Transverse colon (tissue), 4 donors: ENCODE results near the gene STK38L.

Experiments used
- EP300 ChIP-seq: sonication (generic); formaldehyde crosslinking; IDR thresholded peaks from one replicate; pipeline ENCODE4 v1.6.1; 2017; ENCODE audit warnings: antibody characterized with exemption, low read depth
- POLR2AphosphoS5 ChIP-seq, 3 donors: sonication (generic); formaldehyde crosslinking; IDR thresholded peaks; one replicate each; pipeline ENCODE4 v1.6.1; 2016; ENCODE audit warnings: antibody characterized with exemption in 3 of 3
- TF ChIP-seq, protein P1 (sequence below), 5 experiments: fragments of 200-600 bp in 3 of 5; fragments of 450-650 bp in 2 of 5; sonication (generic) in 3 of 5; IDR thresholded peaks; 1 replicate in 2 of 5; 2 replicates in 3 of 5; pipeline ENCODE4 v1.5.1; 2016 to 2017; ENCODE audit warnings: antibody characterized with exemption in 5 of 5, inconsistent platforms in 3 of 5, mild to moderate bottlenecking in 2 of 5, moderate library complexity in 1 of 5

DNA sequence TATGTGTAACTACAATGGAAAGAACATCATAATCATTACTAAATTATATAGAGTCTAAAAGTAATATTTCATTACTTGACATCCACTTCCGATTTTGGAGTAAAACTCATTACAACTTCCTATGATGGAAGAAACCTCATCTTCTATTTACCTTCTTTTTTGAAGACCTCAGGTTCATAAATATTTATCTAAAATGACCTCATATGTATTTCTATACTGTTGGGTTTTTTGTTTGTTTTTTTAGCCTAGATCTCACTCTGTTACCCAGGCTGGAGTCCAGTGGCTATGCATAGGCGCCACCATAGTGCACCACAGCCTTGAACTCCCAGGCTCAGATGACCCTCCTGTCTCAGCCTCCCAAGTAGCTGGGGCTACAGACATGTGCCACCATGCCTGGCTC is 48.6 kb downstream of the STK38L start:
- TF ChIP-seq, protein P1, sequence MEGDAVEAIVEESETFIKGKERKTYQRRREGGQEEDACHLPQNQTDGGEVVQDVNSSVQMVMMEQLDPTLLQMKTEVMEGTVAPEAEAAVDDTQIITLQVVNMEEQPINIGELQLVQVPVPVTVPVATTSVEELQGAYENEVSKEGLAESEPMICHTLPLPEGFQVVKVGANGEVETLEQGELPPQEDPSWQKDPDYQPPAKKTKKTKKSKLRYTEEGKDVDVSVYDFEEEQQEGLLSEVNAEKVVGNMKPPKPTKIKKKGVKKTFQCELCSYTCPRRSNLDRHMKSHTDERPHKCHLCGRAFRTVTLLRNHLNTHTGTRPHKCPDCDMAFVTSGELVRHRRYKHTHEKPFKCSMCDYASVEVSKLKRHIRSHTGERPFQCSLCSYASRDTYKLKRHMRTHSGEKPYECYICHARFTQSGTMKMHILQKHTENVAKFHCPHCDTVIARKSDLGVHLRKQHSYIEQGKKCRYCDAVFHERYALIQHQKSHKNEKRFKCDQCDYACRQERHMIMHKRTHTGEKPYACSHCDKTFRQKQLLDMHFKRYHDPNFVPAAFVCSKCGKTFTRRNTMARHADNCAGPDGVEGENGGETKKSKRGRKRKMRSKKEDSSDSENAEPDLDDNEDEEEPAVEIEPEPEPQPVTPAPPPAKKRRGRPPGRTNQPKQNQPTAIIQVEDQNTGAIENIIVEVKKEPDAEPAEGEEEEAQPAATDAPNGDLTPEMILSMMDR (IDR thresholded peaks at IDR 0.05): no peak
- TF ChIP-seq POLR2AphosphoS5 (IDR thresholded peaks at IDR 0.05) (no peak), EP300 (no peak)
